Measurements from ENCODE around the gene TAS2R31.
"Not testable (repeated sequence)": the region's sequence is repeated elsewhere in the genome, so short reads cannot be mapped to it uniquely, and the experiment has no call there.

Gene TAS2R31, protein sequence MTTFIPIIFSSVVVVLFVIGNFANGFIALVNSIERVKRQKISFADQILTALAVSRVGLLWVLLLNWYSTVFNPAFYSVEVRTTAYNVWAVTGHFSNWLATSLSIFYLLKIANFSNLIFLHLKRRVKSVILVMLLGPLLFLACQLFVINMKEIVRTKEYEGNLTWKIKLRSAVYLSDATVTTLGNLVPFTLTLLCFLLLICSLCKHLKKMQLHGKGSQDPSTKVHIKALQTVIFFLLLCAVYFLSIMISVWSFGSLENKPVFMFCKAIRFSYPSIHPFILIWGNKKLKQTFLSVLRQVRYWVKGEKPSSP

DNA sequence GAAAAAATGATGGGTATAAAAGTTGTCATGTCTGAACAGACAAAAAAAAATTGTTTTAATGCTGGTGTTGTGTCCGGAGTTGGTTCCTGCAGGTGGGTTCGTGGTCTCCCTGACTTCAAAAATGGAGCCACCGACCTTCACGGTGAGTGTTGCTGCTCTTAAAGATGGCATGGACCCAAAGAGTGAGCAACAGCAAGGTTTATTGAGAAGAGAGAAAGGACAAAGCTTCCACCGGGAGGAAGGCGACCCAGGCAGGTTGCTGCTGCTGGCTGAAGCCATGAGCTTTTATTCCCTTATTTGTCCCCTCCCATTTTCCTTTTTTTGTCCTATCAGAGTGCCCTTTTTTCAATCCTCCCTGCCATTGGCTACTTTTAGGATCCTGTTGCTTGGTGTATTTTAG, at the start of gene TAS2R31:
Gene TAS2R31, minus strand, starts transcription at position 101 of the 400 bp plus-strand sequence. Its CDS starts 72 bp downstream, at position 29.
- no peak for DNase-seq

- DNase-seq: no peak
Observed at GRCh38 chr12:11078246-11078645, 47.0 kb upstream of the TAS2R31 start.

DNA sequence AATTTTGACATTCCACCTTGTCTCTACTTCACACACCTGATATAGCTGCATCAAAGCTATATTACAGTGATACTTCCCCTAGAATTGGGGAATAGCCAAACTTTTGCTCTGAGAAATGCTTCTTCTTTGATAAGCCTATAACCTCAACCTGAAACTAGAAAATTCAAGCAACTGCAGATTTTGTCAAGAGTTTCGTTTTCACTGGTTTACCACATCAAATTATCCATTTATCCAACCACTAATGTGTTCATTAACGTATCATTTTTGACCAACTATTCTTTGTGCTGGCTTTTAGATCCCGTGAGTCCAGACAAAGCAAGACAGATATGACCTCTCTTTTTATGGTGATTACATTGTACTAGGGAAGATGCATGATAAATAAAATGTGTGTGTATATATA, 44.4 kb upstream of the TAS2R31 start:
- no peak for DNase-seq

DNA sequence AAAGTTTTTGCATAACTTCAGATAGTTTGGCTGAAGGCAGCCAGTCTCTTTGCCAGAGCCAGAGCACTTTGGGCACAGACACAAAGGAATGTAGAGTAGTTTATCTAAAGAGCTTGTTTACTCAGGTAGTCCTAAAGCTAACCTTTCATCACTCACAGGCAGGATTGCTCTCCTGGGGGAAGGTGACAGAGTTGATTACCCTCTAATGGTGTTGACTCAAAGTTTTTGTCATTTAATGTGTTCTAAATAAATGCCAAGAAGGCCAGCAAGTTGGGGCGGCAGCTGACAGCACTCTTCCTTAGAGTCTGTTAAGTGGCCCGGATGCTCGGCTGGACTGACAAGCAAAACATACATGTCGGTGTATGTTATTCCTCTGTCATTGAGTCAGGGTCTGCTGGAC, 40.2 kb upstream of the TAS2R31 start:
- no peak for DNase-seq

- DNase-seq: no peak
Observed at GRCh38 chr12:11070999-11071398, 39.8 kb upstream of the TAS2R31 start.

DNA sequence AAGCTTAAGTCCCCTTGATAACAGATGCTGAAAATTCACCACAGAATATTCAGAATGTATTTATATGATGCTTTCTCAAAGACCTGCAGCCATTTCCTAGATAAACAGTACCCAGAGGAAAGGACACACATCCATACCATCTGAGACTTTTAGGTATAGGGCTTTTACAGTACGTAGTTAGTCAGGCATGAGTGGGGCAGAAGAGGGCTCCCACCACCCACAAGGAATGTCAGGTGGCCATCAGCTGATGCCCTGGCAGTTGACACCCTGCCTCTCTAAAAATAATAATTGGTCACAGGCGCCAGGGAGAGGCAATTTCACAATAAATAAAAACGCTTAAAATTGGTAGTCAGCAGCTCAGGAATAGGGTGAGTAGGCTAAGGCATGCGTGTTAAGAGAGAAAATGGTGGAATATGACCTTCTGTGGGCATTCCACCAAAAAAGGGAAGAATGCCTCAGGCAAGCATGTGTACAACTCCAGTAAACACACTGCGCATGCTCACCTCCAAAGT, 38.7 kb upstream of the TAS2R31 start:
- DNase-seq: no peak

- peak; percentile 18 for DNase-seq
Observed at GRCh38 chr12:11067514-11067913, 36.3 kb upstream of the TAS2R31 start.

DNA sequence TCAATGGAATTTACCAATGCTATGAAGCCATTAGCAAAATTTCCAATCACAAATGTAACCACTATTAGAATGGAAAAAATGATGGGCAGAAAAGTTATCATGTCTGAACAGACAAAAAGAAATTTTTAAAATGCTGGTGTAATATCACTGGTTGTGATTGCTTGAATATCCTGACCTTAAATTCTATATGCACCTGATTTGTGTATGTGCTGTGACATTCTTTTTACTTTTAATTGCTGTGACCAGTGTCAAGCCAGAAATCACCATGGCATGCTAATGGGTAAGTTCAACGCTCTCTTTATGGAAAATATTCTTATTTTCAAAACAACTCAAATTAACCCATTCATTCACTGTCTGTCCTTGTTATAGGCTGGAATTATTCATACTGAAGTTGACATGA, 31.0 kb upstream of the TAS2R31 start, which contains the start of gene TAS2R46:
Gene TAS2R46, minus strand, starts transcription at position 101 of the 400 bp plus-strand sequence. Its CDS starts 0 bp downstream, at position 101.
- DNase-seq: not testable (repeated sequence)

DNA sequence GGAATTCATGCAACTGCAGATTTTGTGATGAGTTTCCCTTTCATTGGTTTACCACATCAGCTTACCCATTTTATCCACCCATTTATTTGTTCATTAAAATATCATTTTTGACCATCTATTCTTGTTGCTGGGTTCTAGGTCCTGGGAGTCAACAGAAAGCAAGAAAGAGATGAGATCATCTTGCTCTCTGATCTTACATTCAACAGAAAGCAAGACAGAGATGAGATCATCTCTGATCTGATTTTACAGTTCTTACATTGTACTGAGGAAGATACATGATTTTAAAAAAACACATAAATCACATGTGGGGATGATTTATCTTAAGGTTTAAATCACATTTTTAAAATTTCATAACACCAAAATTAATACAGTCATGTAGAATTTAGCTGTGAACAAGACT, 28.6 kb upstream of the TAS2R31 start:
- no peak for DNase-seq

GRCh38 chr12:11059041-11059440, 27.8 kb upstream of the TAS2R31 start:
- no peak for DNase-seq

DNA sequence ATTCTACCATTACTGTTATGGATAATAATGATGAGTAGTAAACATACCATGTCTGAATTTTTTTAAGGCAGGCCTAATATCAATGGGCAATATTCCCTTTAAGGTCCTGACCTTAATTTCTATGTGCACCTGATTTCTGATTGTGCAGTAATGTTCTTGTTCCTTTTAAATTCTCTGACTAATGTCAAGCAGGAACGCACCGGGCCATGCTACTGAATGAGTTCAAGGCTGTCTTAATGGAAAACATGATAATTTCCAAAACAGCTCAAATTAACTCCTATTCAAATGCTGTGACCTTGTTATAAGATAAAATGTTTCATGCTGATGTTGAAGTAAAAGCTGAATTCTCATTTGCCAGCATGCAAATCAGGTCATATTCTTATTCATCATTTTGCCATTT, 24.1 kb upstream of the TAS2R31 start:
- no peak for DNase-seq

DNA sequence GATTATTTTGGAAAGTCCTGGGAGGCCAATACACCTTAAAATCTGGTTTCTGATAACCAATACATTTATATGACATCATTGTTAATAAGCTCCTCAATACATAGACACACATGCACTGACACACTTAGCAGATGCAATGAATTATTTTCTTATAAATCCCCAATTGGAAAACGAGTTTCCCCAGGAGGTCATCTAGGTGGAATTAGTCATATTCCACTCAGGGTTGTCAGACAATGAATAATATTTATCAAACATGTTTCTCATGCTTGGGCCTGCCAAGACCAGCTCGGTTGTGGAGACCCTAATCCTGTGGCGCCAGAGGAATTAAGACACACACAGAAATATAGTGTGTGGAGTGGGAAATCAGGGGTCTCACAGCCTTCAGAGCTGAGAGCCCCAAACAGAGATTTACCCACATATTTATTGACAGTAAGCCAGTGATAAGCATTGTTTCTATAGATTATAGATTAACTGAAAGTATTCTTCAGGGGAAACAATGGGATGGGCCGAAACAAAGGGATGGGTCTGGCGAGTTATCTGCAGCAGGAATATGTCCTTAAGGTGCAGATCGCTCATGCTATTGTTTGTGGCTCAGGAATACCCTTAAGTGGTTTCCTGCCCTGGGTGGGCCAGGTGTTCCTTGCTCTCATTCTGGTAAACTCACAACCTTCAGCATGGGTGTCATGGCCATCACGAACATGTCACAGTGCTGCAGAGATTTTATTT, 18.8 kb upstream of the TAS2R31 start:
- DNase-seq: not testable (repeated sequence)

DNA sequence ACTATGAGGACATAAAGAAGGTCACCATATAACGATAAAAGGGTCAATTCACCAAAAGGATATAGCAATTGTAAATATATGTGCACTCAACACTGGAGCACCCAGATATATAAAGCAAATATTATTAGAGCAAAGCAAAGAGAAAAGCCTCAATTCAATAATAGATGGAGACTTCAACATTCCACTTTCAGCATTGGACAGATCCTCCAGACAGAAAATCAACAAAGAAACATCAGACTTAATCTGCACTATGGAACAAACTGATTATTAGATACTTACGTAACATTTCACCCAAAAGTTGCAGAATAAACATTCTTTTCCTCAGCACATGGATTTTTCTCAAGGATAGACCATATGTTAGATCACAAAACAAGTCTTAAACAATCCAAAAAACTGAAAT, 10.2 kb upstream of the TAS2R31 start:
- DNase-seq: not testable (repeated sequence)

DNA sequence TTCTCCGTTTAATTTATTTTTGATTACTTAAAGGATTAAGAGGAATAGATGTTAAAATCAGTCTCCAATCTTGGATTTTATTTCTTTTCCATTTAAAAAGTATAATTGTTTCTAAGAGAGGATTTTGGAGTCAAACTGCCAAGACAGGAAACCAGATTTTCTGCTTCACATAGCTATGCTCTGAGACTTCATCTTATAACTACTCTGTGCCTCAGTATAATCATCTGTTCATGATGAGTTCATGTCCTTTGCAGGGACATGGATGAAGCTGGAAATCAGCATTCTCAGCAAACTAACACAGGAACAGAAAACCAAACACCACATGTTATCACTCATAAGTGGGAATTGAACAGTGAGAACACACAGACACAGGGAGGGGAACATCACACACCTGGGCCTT, 9.0 kb upstream of the TAS2R31 start:
- no peak for DNase-seq

- DNase-seq: no peak
Observed at GRCh38 chr12:11039171-11039570, 8.0 kb upstream of the TAS2R31 start.

DNA sequence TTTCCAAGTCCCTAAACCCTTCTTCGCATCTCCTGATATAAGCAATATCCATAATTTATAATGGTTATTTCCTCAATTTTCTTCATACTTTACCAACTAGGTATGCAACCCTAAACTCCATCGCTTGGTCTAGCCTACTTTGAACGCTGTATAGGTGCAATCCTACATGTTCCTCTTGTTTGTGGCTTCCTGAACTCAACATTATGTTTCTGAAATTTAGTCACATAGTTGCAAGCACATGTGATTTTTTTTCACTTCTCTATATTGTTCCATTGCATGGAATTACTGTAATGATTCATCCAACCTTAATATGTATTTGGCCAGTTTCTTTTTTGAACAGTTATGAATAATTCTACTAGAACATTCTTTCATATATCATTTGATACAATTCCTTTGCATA, 2.8 kb upstream of the TAS2R31 start:
- not testable (repeated sequence) for DNase-seq

- DNase-seq: no peak
Observed at GRCh38 chr12:11026118-11026517, 5.1 kb downstream of the TAS2R31 start.

DNA sequence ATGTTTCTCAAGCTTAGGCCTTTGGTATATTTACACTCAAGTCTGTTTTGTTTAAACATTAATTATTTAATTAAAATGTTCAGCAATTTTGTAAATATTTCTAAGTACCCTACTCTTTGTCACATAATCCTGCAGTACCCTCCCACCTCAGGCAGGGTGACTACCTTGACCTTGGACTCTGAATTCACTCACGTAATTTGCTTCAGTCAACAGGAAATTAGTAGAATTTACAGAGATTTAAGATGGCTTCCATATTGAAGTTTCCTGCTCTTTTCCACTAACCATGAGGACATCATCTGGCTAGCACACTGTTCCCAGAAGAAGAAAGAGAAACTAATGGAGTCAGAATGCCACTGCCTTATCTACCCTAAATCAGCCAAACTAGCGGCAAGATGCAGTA, 7.8 kb downstream of the TAS2R31 start:
- DNase-seq: no peak

DNA sequence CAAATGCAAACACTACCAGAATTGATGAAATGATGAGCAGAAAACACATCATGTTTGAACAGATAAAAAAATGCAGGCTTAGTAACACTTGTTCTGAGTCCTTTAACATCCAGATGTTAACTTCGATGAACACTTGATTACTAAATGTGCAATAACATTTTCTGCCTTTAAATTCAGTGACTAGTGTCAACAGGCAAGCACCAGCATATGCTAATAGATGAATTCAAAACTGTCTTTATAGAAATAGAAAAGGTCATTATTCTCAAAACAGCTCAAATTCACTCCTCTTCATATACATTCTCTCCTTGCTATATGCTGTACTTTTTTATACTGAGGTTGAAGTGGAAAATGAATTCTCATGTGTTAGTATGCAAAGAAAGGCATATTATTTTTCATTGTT, 8.7 kb downstream of the TAS2R31 start, which contains the start of gene TAS2R19:
Gene TAS2R19, minus strand, starts transcription at position 101 of the 400 bp plus-strand sequence. Its CDS starts 49 bp downstream, at position 52.
- no peak for DNase-seq

GRCh38 chr12:11016937-11017336, 14.3 kb downstream of the TAS2R31 start:
- DNase-seq: peak; percentile 72

GRCh38 chr12:11015775-11016430, 15.3 kb downstream of the TAS2R31 start:
- no peak for DNase-seq

GRCh38 chr12:11014234-11014633, 17.0 kb downstream of the TAS2R31 start:
- no peak for DNase-seq

DNA sequence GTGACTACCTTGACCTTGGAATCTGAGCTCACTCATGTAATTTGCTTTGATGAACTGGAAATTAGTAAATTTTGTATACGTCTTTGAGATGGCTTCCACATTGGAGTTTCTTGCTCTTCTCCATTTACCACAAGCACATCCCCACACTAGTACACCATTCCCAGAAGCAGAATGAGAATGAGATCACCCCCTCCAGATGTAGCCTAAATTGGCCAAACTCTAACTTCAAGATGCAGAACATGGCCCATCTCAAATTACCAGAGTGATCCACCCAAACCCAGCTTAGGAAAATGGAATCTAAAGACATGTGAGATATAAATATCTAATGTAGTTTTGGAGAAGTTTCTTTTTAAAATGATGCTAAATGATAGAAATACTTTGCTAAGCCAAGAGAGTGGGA, 23.6 kb downstream of the TAS2R31 start:
- no peak for DNase-seq

All from midbrain (tissue), 1 donor.